GM18909 (cell line): ENCODE results near the gene NUBP1.
"Not testable (repeated sequence)": the region's sequence is repeated elsewhere in the genome, so short reads cannot be mapped to it uniquely, and the experiment has no call there.

Source experiments
- ATAC-seq: cut with Tn5 transposase; IDR thresholded peaks from one replicate; pipeline ENCODE4 v1.9.1; 2021; ENCODE audit warnings: mild to moderate bottlenecking; ENCODE audit not compliant: unreplicated experiment, poor library complexity

NUBP1 gene

GRCh38 chr16:10750793-10751192 is 7.2 kb downstream of the NUBP1 start:
- no peak for ATAC-seq

- no peak for ATAC-seq
Measured at GRCh38 chr16:10751291-10751697, 7.7 kb downstream of the NUBP1 start.

GRCh38 chr16:10752843-10753523 is 9.3 kb downstream of the NUBP1 start:
- peak; percentile 71 for ATAC-seq

DNA sequence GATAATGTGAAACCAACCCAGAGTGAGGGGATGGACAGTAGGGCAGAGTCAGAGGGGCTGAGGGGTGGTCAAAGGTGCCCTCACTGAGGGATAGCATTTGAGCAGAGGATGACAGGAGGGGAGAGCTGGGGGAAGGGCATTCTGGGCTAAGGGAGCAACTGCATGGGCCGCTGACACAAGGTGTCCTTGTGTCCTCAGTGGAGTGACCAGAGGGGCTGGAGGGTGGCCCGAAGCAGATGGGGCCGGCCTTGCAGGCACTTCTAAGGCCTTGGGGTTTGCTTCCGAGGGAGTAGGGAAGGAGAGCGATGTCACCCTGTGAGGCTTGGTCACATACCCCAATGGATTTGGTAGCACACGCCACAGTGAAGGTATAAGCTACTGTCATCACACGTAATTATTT is 10.0 kb downstream of the NUBP1 start:
- ATAC-seq = no peak

DNA sequence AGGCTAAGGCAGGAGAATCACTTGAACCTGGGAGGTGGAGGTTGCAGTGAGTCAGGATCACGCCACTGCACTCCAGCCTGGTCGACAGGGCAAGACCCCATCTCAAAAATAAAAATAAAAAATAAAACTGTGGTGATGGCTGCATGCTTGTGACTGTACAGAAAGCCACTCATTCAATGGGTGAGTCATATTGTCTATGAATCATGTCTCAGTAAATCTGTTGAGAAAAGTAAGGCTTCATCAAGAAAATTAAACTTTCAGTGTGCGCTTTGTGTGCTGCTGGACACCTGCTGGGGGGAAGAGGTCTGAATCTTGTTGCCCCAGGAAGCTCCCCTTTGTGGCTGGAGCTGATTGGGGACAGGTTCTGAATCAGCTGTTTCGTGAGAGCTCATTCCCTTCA is 11.3 kb downstream of the NUBP1 start:
- ATAC-seq = no peak

GRCh38 chr16:10756574-10756973 is 12.9 kb downstream of the NUBP1 start:
- ATAC-seq = no peak

DNA sequence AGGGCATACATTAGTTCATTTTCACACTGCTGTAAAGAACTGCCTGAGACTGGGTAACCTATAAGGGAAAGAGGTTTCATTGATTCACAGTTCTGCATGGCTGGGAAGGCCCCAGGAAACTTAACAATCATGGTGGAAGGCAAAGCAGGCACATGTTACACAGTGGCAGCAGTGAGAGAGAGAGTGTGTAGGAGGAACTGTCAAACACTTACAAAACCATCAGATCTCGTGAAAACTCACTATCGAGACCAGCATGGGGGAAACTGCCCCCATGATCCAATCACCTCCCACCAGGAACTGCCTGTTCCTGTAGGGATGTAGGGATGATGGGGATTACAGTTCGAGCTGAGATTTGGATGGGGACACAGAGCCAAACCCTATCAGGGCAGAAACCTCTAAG is 17.2 kb downstream of the NUBP1 start:
- no peak for ATAC-seq

DNA sequence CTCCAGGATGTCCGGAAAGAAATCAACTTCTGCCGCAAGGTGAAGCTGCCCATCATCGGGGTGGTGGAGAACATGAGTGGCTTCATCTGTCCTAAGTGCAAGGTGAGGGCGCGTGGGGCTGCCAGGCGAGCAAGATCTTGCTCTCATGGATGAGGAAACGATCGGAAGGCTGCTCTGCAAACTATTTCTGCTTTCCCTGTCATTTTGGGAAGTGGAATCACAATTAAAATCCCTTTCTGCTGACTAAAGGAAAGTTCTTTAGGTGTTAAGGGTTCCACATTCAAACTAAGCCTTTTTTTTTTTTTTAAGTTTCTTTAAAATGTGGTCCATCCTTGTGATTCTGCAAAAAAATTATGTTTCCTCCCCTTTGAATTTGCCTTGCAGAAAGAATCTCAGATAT is 17.7 kb downstream of the NUBP1 start:
- no peak for ATAC-seq

DNA sequence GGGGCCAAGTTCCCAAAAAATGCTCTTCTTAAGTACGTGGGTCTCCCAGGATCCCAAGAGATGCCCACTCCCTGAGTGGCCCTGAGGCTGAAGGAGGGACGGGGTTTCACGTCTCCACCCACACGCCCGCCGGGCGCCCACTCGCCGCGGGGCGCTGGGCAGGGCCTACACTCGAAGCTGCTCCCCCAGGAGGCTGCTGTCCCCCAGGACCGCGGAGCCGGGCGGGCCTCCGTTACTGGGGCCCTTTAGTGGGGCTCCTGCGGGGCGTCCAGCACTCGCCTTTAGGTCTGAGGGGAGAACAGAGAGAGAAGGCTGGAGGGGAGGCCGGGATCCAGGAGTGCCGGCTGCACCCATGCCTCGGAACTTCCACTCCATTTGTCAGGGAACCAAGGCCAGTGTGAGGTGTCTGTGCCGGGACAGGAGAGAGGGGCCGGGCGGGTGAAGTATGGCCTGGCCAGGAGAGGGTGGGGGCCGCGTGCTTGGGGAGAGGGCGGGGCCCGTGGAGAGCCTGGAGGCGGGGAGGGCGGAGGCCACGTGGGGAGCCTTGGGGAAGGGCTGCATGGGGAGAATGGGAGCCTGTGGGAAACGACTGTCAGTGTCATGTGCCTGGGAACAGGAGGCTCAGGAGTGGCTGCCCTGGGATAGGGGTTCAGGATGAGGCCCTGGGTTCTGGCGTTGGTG is 18.8 kb downstream of the NUBP1 start:
- ATAC-seq = no peak

GRCh38 chr16:10763456-10763855 is 19.8 kb downstream of the NUBP1 start:
- no peak for ATAC-seq

- ATAC-seq = peak; percentile 67
Measured at GRCh38 chr16:10765772-10766171, 22.1 kb downstream of the NUBP1 start.

- no peak for ATAC-seq
Measured at GRCh38 chr16:10767127-10767526, 23.5 kb downstream of the NUBP1 start.

DNA sequence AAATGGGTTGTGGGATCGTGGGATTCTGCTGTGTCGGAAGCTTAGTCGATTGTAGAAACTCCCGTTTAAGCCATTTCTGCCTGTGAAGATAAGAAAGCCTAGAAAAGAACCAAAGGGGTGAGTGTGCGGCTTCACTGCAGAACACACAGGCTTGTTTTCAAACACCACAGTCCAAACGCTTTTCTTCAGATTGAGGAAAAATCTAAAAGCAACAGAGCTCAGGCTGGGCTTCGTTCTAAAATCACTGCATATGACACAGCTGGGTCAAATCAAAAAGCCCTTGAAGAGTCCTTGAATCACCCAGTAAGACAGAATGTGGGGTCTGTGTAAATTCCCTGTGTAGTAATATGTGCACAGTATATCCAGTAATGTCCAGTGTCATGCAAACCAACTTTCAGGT is 25.7 kb downstream of the NUBP1 start:
- ATAC-seq = no peak

GRCh38 chr16:10770907-10771306 is 27.3 kb downstream of the NUBP1 start:
- ATAC-seq = no peak

DNA sequence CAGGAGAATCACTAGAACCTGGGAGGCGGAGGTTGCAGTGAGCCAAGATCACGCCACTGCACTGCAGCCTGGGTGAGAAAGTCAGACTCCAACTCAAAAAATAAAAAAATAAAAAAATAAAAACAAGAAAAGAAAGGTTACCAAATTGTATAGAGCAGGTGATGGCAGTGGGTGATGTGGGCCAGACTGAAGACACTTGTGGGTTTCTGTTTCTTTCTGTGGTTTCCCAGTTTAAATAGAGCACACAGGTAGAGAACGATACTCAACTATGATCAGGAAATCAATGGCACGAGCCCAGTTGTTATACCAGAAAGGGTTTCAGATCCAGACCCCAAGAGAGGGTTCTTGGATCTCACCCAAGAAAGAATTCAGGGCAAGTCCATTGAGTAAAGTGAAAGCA is 32.6 kb downstream of the NUBP1 start:
- peak; percentile 74 for ATAC-seq

- not testable (repeated sequence) for ATAC-seq
Measured at GRCh38 chr16:10776923-10777322, 33.3 kb downstream of the NUBP1 start.

DNA sequence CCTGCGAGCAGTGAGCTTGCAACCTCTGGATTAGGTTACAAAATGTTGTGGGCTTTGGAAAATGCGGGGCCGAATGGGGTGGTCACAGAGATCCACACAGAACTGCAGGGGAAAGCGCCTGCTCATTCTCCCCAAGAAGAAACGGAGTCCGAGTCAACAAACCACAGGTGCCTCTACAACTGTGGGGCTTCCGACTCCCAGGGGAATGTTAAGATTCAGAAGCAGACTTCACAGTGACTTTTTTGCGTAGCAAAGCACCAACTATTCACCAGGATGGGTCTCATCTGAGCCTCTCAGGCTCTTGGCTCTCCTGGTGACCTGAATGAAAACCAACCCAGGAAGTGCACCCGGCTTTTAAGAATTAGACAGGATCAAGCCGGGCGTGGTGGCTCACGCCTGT is 33.7 kb downstream of the NUBP1 start:
- ATAC-seq = no peak

- ATAC-seq = not testable (repeated sequence)
Measured at GRCh38 chr16:10779908-10780307, 36.3 kb downstream of the NUBP1 start.

DNA sequence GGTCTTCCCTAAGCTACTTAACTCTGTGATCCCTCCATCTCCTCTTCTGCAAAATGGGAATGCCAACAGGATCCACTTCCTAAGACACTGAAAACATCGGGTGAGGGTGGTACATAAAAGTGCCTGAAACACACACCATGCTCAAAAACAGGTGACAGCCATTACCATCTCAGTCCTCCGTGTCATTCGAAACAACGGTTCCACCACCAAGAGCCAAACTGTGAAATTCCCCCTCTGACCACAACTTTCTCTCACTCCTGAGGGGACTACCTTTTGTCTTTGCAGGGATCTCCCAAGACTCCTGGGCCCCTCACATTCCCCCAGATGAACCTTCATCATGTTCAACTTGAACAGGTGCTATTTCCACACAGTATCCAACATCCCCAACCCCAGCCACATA is 37.0 kb downstream of the NUBP1 start:
- ATAC-seq = no peak

DNA sequence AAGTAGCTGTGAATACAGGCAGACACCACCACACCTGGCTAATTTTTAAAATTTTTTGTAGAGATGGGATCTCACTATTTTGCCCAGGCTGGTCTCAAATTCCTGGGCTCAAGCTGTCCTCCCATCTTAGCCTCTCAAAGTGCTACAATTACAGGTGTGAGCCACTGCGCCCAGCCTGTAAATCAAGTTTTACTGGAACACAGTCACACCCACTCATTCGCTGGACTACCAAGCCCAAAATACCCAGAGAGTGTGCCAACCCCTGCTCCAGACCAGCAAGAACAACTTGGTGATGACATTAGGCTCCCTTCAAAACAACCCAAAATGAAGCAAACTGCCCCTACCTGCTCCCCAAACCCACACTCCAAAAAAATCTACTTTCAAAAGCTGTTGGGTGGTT is 39.0 kb downstream of the NUBP1 start:
- no peak for ATAC-seq

GRCh38 chr16:10787304-10787703 is 43.7 kb downstream of the NUBP1 start:
- ATAC-seq = no peak

DNA sequence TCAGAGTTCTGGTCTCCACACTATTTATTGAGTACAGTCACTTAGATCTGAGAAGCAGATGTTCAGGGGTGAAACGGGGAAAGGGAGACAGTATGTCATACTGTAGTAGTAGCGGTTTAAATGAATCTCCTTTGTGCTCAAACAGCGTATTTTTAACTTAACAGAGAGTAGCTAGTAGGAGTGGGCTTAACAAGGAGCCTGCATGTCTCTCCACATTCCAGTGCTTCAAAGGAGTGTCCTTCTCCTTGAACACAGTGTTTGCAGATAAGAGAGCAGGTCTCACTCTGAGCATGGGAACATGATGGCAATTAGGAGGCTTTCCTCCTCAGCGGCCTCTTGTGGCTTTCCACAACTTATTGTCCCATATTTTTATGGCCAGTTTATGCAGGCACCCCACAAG is 45.0 kb downstream of the NUBP1 start:
- not testable (repeated sequence) for ATAC-seq
